Left forelimb (tissue), 1 donor: ENCODE data around the gene RPS16.

Experiments
- DNase-seq: peaks from one replicate; pipeline ENCODE4 v3.0.0-alpha.2; 2018; ENCODE audit warnings: low spot score

The RPS16 gene

GRCh38 chr19:39385629-39386411, 49.9 kb downstream of the RPS16 start:
- no peak for DNase-seq

GRCh38 chr19:39384839-39385568, 50.7 kb downstream of the RPS16 start:
- no peak for DNase-seq
